HCT116 (cell line): ENCODE results near the gene PTCHD4. TPM values are rescaled to one million over a fixed set of nuclear protein-coding genes. Genes with fewer than 3 reads are reported as not detected.

Experiments used
- ATAC-seq: fragments of 200-7000 bp; cut with Tn5 transposase; 2 replicates; pipeline ENCODE4 v1.9.1; 2020; ENCODE audit warnings: mild to moderate bottlenecking, moderate library complexity
- BruUV-seq: library from RNA; stranded (reverse); fragments of 400-500 nt; replicated peaks from 2 replicates; lab custom pipeline; 2021; lab: Mats Ljungman, UMichigan
- CTCF ChIA-PET: fragments of 300-600 bp; sonication (Branson Sonifier 250); formaldehyde crosslinking; loops from one replicate; lab custom pipeline; 2021; ENCODE audit warnings: antibody characterized with exemption; lab: Charles Lee
- POLR2A ChIA-PET: fragments of 300-600, 350-600 bp; sonication (Branson Sonifier 250); formaldehyde crosslinking; loops from one replicate; lab custom pipeline; 2021; ENCODE audit warnings: antibody characterized with exemption; lab: Charles Lee
- RAD21 ChIA-PET, 2 experiments: fragments of 300-600 bp; sonication (Branson Sonifier 250); formaldehyde crosslinking; loops; one replicate each; lab custom pipeline; 2023; ENCODE audit warnings: low total read pairs in 2 of 2; ENCODE audit not compliant: uncharacterized antibody in 2 of 2, unreplicated experiment in 2 of 2, low non-redundant PET in 1 of 2; lab: Charles Lee
- DNase-seq: peaks from one replicate; pipeline ENCODE4 v3.0.0-alpha.2; 2010; ENCODE audit warnings: low read depth, low spot score
- H2AFZ ChIP-seq: fragments of 200-600 bp; shearing (Covaris generic), sonication (generic); 2 replicates; pipeline ENCODE4 v1.6.1; 2017; ENCODE audit warnings: low read depth, mixed run types, mixed read lengths, antibody characterized with exemption, low read length; ENCODE audit not compliant: poor library complexity, severe bottlenecking
- H3K27ac ChIP-seq: 2 replicates; pipeline ENCODE4 v1.5.1; 2012; ENCODE audit warnings: low read depth, low read length
- H3K27me3 ChIP-seq: fragments of 200-600 bp; sonication (generic); 2 replicates; pipeline ENCODE4 v1.6.1; 2016; ENCODE audit warnings: mixed run types, low read length, mixed read lengths; ENCODE audit not compliant: insufficient read depth
- H3K36me3 ChIP-seq, 2 experiments: fragments of 200-500 bp in 1 of 2; fragments of 200-600 bp in 1 of 2; sonication (Bioruptor generic) in 1 of 2; sonication (generic) in 1 of 2; 2 replicates each; pipeline versions ENCODE4 v1.5.1 to v1.6.1; 2014 to 2016; ENCODE audit warnings: low read length in 2 of 2, inconsistent platforms in 1 of 2, mixed read lengths in 1 of 2, mixed run types in 1 of 2; ENCODE audit not compliant: insufficient read depth in 2 of 2, control insufficient read depth in 1 of 2
- H3K4me1 ChIP-seq, 2 experiments: fragments of 200-600 bp in 1 of 2; sonication (generic) in 1 of 2; 2 replicates each; pipeline versions ENCODE4 v1.5.1 to v1.6.1; 2012 to 2017; ENCODE audit warnings: low read length in 2 of 2, inconsistent platforms in 1 of 2, mild to moderate bottlenecking in 1 of 2, mixed read lengths in 1 of 2, mixed run types in 1 of 2, moderate library complexity in 1 of 2; ENCODE audit not compliant: insufficient read depth in 2 of 2, control insufficient read depth in 1 of 2
- H3K4me2 ChIP-seq: fragments of 200-600 bp; sonication (generic); 2 replicates; pipeline ENCODE4 v1.6.1; 2017; ENCODE audit warnings: mixed run types, low read length, mixed read lengths
- H3K4me3 ChIP-seq, 2 experiments: fragments of 200-600 bp in 1 of 2; sonication (generic) in 1 of 2; replicated peaks in 1 of 2; 2 replicates each; pipeline ENCODE4 v1.5.1; 2011 to 2016; ENCODE audit warnings: low read length in 2 of 2, control low read depth in 1 of 2, low read depth in 1 of 2, mild to moderate bottlenecking in 1 of 2, mixed read lengths in 1 of 2, mixed run types in 1 of 2
- H3K79me2 ChIP-seq: fragments of 200-600 bp; sonication (generic); 2 replicates; pipeline ENCODE4 v1.6.1; 2017; ENCODE audit warnings: mild to moderate bottlenecking, mixed run types, low read length, moderate library complexity, mixed read lengths; ENCODE audit not compliant: insufficient read depth
- H3K9ac ChIP-seq: fragments of 200-600 bp; sonication (generic); 2 replicates; pipeline ENCODE4 v1.6.1; 2016; ENCODE audit warnings: low read length, mixed read lengths
- H3K9me2 ChIP-seq: fragments of 200-600 bp; sonication (generic), shearing (Covaris generic); 2 replicates; pipeline ENCODE4 v1.6.1; 2017; ENCODE audit warnings: mixed run types, mild to moderate bottlenecking, moderate library complexity; ENCODE audit not compliant: insufficient read depth
- H3K9me3 ChIP-seq, 2 experiments: fragments of 200-500 bp in 1 of 2; fragments of 200-600 bp in 1 of 2; sonication (Bioruptor generic) in 1 of 2; sonication (generic) in 1 of 2; 2 replicates each; pipeline ENCODE4 v1.6.1; 2014 to 2017; ENCODE audit warnings: low read length in 2 of 2, mixed read lengths in 2 of 2, inconsistent platforms in 1 of 2, low read depth in 1 of 2, mild to moderate bottlenecking in 1 of 2, mixed run types in 1 of 2, moderate library complexity in 1 of 2; ENCODE audit not compliant: control insufficient read depth in 1 of 2, insufficient read depth in 1 of 2
- H4K20me1 ChIP-seq: fragments of 200-600 bp; sonication (generic), shearing (Covaris generic); 2 replicates; pipeline ENCODE4 v1.6.1; 2017; ENCODE audit warnings: mixed run types, mild to moderate bottlenecking, moderate library complexity; ENCODE audit not compliant: insufficient read depth
- CBX3 ChIP-seq: IDR thresholded peaks from 2 replicates; pipeline ENCODE4 v1.6.1; 2012; ENCODE audit warnings: low read depth
- CTCF ChIP-seq, 3 experiments: fragments of 200-600 bp in 1 of 3; sonication (generic) in 1 of 3; IDR thresholded peaks in 2 of 3; conservative IDR thresholded peaks in 1 of 3; 2 replicates each; pipeline ENCODE4 v1.5.1; 2012 to 2017; ENCODE audit warnings: low read depth in 2 of 3, low read length in 2 of 3, antibody characterized with exemption in 1 of 3, borderline replicate concordance in 1 of 3, control low read depth in 1 of 3, mild to moderate bottlenecking in 1 of 3, mixed read lengths in 1 of 3, mixed run types in 1 of 3, moderate library complexity in 1 of 3; ENCODE audit not compliant: insufficient read depth in 1 of 3
- FOSL1 ChIP-seq: IDR thresholded peaks from 2 replicates; pipeline ENCODE4 v1.6.1; 2012; ENCODE audit warnings: low read depth
- JUND ChIP-seq: IDR thresholded peaks from 2 replicates; pipeline ENCODE4 v1.6.1; 2012
- POLR2A ChIP-seq: IDR thresholded peaks from 2 replicates; pipeline ENCODE4 v1.7.0; 2011; ENCODE audit warnings: borderline replicate concordance; ENCODE audit not compliant: insufficient read depth, insufficient read length; ENCODE audit errors: extremely low read depth
- SIN3A ChIP-seq: IDR thresholded peaks from 2 replicates; pipeline ENCODE4 v1.6.1; 2012; ENCODE audit warnings: low read depth
- SP1 ChIP-seq: IDR thresholded peaks from 2 replicates; pipeline ENCODE4 v1.6.1; 2012; ENCODE audit warnings: low read depth
- TCF7L2 ChIP-seq: IDR thresholded peaks from 2 replicates; pipeline ENCODE4 v1.7.0; 2011; ENCODE audit warnings: borderline replicate concordance, inconsistent platforms; ENCODE audit not compliant: insufficient read depth, insufficient read length; ENCODE audit errors: extremely low read depth
- YY1 ChIP-seq: IDR thresholded peaks from 2 replicates; pipeline ENCODE4 v1.6.1; 2011; ENCODE audit warnings: low read length, low read depth, moderate library complexity, mild to moderate bottlenecking; ENCODE audit not compliant: insufficient replicate concordance; ENCODE audit errors: extremely low read depth
- ZBTB33 ChIP-seq: IDR thresholded peaks from 2 replicates; pipeline ENCODE4 v1.6.1; 2011; ENCODE audit warnings: mild to moderate bottlenecking, low read length, moderate library complexity; ENCODE audit not compliant: insufficient replicate concordance; ENCODE audit errors: extremely low read depth
- ZFX ChIP-seq: fragments of 450-650 bp; IDR thresholded peaks from 2 replicates; pipeline ENCODE4 v1.6.1; 2017
- ZNF274 ChIP-seq: fragments of 200-500 bp; sonication (Bioruptor generic); IDR thresholded peaks from 2 replicates; pipeline ENCODE4 v1.6.1; 2014; ENCODE audit warnings: mild to moderate bottlenecking, low read depth, low read length, inconsistent platforms
- intact Hi-C: fragments of 100-400 bp; cut with micrococcal nuclease; formaldehyde crosslinking; loops from 2 replicates; pipeline ENCODE4 v1.10.0; 2022
- total RNA-seq: library from RNA; stranded (reverse); gene quantifications from one replicate; pipeline ENCODE4 v1.2.1, GENCODE V29; 2021; ENCODE audit not compliant: unreplicated experiment

PTCHD4 gene
- total RNA-seq, 1 experiment from 2014 or later, result 1.1 TPM

- Histone ChIP-seq H3K4me3 (no peak overlapping the region), H3K27ac (no peak overlapping the region), H3K4me2 (no peak overlapping the region), H3K79me2 (no peaks in the 10 kb centered on the region), H4K20me1 (no peaks in the 10 kb centered on the region), H2AFZ (no peak overlapping the region), H3K9ac (no peak overlapping the region), H3K27me3 (no peaks in the 10 kb centered on the region), H3K36me3 (no peaks in the 10 kb centered on the region), H3K4me1 (no peaks in the 10 kb centered on the region), H3K9me2 (no peaks in the 10 kb centered on the region), H3K9me3 (no peaks in the 10 kb centered on the region)
- POLR2A ChIA-PET, result no interaction called here
- intact Hi-C loops, result no loop called here
- RAD21 ChIA-PET, result no interaction called here
- no TSS peak for BruUV-seq
- TF ChIP-seq FOSL1, result no peak
- no peak for TF ChIP-seq ZFX
- TF ChIP-seq TCF7L2, result no peak
- no peak for TF ChIP-seq CBX3
- TF ChIP-seq SP1, result no peak
- no peak for TF ChIP-seq ZBTB33
- TF ChIP-seq JUND, result no peak
- TF ChIP-seq POLR2A, result no peak
- TF ChIP-seq CTCF (IDR thresholded peaks at IDR 0.05 in 2 of 3, conservative IDR thresholded peaks at IDR 0.05 in 1 of 3; ENCODE audit: borderline replicate concordance in 1 of 3, insufficient read depth in 1 of 3, low read depth in 2 of 3, low read length in 2 of 3), result no peak
- TF ChIP-seq YY1, result no peak
- TF ChIP-seq SIN3A, result no peak
- TF ChIP-seq ZNF274, result no peak
- no peak for DNase-seq
- CTCF ChIA-PET, result no interaction called here
- ATAC-seq, result no peak
These were observed 42.4 kb downstream of the PTCHD4 start for GRCh38 chr6:48068278-48069251.
